ENCODE data around the gene OTUD7B.

The OTUD7B gene

GRCh38 chr1:150034336-150034735 lies 23.8 kb upstream of the OTUD7B start:
- no peak overlapping the region for H3K4me3 ChIP-seq (replicated peaks; ENCODE audit: low read depth, low read length)
- no peak for DNase-seq (ENCODE audit: extremely low read depth, low read depth)
- no peak for TF ChIP-seq CTCF (IDR thresholded peaks at IDR 0.05; ENCODE audit: low read depth, low read length, missing control alignments)

GRCh38 chr1:150028322-150028721 lies 17.8 kb upstream of the OTUD7B start:
- no peak for DNase-seq (ENCODE audit: extremely low read depth, low read depth)
- no peak for TF ChIP-seq CTCF (IDR thresholded peaks at IDR 0.05; ENCODE audit: low read depth, low read length, missing control alignments)

GRCh38 chr1:150024156-150024555 lies 13.6 kb upstream of the OTUD7B start:
- H3K4me3 ChIP-seq (replicated peaks; ENCODE audit: low read depth, low read length) = no peak overlapping the region
- DNase-seq (ENCODE audit: extremely low read depth, low read depth) = no peak
- TF ChIP-seq CTCF (IDR thresholded peaks at IDR 0.05; ENCODE audit: low read depth, low read length, missing control alignments) = no peak

More at GRCh38 chr1:150028322-150028721, 17.8 kb upstream of the OTUD7B start:
- H3K4me3 ChIP-seq (replicated peaks; ENCODE audit: low read depth, low read length) = no peak overlapping the region

- no peak for TF ChIP-seq CTCF (IDR thresholded peaks at IDR 0.05; ENCODE audit: low read depth, low read length, missing control alignments)
- H3K4me3 ChIP-seq (replicated peaks; ENCODE audit: low read depth, low read length) = no peak overlapping the region
- DNase-seq (ENCODE audit: extremely low read depth, low read depth) = no peak
Observed at GRCh38 chr1:150022357-150022756, 11.8 kb upstream of the OTUD7B start.

GRCh38 chr1:150021191-150021694 lies 10.7 kb upstream of the OTUD7B start:
- H3K4me3 ChIP-seq (replicated peaks; ENCODE audit: low read depth, low read length) = no peak overlapping the region
- TF ChIP-seq CTCF (IDR thresholded peaks at IDR 0.05; ENCODE audit: low read depth, low read length, missing control alignments) = no peak
- no peak for DNase-seq (ENCODE audit: extremely low read depth, low read depth)

GRCh38 chr1:150020711-150021110 lies 10.2 kb upstream of the OTUD7B start:
- TF ChIP-seq CTCF (IDR thresholded peaks at IDR 0.05; ENCODE audit: low read depth, low read length, missing control alignments) = no peak
- DNase-seq (ENCODE audit: extremely low read depth, low read depth) = no peak
- H3K4me3 ChIP-seq (replicated peaks; ENCODE audit: low read depth, low read length) = no peak overlapping the region

- DNase-seq (ENCODE audit: extremely low read depth, low read depth) = no peak
- no peak overlapping the region for H3K4me3 ChIP-seq (replicated peaks; ENCODE audit: low read depth, low read length)
- no peak for TF ChIP-seq CTCF (IDR thresholded peaks at IDR 0.05; ENCODE audit: low read depth, low read length, missing control alignments)
Observed at GRCh38 chr1:150018165-150018564, 7.6 kb upstream of the OTUD7B start.
